ENCODE measurements around the gene KRT13. TPM values are rescaled to one million over a fixed set of nuclear protein-coding genes. Genes with fewer than 3 reads are reported as not detected.

The KRT13 gene
- total RNA-seq, 2 donors from 2014 or later: not detected

DNA sequence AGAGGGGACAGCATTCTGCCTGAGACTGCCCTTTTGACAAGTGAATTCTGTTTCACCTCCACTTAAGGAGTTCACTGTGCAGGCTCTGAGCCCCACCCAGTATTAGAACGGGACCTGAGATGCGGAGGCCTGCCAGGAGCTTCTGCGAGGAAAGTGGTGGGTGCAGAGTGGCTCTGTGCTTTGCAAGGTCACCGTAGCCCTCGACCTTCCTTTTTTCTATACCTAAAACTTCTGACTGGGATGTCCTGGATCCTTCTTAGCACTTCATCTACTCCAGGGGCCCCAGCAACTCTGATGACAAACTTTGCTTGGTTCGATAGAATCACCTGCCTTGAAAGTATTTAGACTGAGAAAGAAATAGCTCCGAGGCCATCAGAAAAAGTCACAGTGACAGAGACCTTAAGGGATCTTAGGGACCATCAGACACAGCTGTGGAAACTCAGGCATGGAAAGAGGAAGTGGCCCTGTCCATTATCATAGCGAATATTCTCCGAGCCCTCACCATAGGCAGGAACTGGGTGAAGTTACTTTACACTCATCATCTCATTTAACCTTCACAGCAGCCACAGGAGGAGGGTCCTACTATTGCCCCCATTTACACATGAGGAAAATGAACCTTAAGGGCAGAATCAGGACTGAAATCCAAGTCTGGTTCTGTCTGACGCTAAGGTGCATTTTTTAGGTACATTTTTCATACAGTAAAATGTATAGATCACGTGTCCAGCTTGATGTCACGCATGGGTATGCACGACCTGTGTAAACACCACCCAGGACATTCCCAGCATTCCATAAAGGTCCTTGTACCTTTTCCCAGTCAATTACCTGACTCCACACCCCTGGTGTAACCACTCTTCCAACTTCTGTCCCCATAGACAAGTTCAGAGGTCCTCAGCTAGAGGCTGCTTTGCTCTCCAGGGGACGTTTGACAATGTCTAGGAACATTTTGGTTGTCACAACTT, 676 bp upstream of the KRT13 start:
- no peaks in the 10 kb centered on the region for H3K36me3 Mint-ChIP-seq (ENCODE audit: low read depth)
- no peaks in the 10 kb centered on the region for H3K9me3 Mint-ChIP-seq
- no peak overlapping the region for H3K27ac Mint-ChIP-seq
- Histone ChIP-seq H3K9ac (ENCODE audit: extremely low read depth, low read length, poor library complexity, severe bottlenecking) (no peak overlapping the region), H3K4me3 (ENCODE audit: low read length) (no peak overlapping the region), H3K9me3 (ENCODE audit: control insufficient read depth, low read length) (no peaks in the 10 kb centered on the region), H3K27me3 (ENCODE audit: control insufficient read depth, insufficient read depth, low read length, poor library complexity, severe bottlenecking) (no peaks in the 10 kb centered on the region), H3K36me3 (ENCODE audit: control insufficient read depth, insufficient read depth, low read length) (no peaks in the 10 kb centered on the region), H3K27ac (ENCODE audit: low read depth, low read length) (no peak overlapping the region), H3K4me1 (ENCODE audit: control insufficient read depth, insufficient read depth, low read length) (no peaks in the 10 kb centered on the region)
- TF ChIP-seq, protein P1, sequence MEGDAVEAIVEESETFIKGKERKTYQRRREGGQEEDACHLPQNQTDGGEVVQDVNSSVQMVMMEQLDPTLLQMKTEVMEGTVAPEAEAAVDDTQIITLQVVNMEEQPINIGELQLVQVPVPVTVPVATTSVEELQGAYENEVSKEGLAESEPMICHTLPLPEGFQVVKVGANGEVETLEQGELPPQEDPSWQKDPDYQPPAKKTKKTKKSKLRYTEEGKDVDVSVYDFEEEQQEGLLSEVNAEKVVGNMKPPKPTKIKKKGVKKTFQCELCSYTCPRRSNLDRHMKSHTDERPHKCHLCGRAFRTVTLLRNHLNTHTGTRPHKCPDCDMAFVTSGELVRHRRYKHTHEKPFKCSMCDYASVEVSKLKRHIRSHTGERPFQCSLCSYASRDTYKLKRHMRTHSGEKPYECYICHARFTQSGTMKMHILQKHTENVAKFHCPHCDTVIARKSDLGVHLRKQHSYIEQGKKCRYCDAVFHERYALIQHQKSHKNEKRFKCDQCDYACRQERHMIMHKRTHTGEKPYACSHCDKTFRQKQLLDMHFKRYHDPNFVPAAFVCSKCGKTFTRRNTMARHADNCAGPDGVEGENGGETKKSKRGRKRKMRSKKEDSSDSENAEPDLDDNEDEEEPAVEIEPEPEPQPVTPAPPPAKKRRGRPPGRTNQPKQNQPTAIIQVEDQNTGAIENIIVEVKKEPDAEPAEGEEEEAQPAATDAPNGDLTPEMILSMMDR (conservative IDR thresholded peaks at IDR 0.05): no peak
- peaks cover 12% of the 10 kb centered on the region for H3K4me1 Mint-ChIP-seq
- 92% methylated on average over 12 to 14 of the region's 14 CpGs for WGBS, 2 experiments (ENCODE audit: insufficient coverage in 1 of 2, insufficient read length in 1 of 2)
- DNase-seq: no peak
- H3K4me3 Mint-ChIP-seq: no peak overlapping the region
- H3K27me3 Mint-ChIP-seq (ENCODE audit: insufficient read depth): no peaks in the 10 kb centered on the region

DNA sequence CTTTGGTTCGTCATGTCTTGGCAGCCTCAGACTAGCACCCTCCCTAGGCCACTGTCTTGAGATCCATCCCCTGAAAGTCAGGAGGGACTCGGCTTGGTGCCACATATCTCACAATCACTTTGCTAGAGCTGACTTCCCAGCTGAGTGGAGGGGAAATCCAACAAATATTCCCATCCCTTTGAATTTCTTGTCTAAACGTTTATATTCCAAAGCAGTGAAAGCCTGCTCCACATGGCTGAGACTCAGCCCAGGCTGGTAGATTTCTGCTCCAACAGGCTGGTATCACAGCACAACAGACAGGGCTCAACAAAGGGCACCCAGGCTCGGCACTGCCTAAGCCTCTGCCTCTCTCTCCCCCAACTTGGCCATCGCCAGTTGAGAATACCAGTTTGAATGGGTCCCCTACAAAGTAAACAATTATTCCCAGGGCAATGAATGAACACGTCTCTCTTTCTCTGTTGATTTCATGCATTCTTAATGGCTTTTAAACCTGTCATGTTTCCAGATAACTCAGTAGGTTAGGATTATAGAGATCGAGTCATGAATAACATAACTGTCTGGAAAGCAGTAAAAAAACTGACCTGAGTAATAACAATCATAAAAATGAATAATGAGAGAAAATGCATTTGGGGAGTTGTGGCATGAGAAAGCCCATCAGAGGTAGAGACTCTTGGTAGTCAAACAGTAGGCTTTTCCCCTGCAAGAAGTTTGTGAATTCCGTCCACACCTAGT, 1.0 kb downstream of the KRT13 start:
- no peaks in the 10 kb centered on the region for H3K36me3 Mint-ChIP-seq (ENCODE audit: low read depth)
- H3K27me3 Mint-ChIP-seq (ENCODE audit: insufficient read depth): peaks cover 3% of the 10 kb centered on the region
- H3K9me3 Mint-ChIP-seq: no peaks in the 10 kb centered on the region
- Histone ChIP-seq H3K36me3 (ENCODE audit: control insufficient read depth, insufficient read depth, low read length) (no peaks in the 10 kb centered on the region), H3K27me3 (ENCODE audit: control insufficient read depth, insufficient read depth, low read length, poor library complexity, severe bottlenecking) (no peaks in the 10 kb centered on the region), H3K4me1 (ENCODE audit: control insufficient read depth, insufficient read depth, low read length) (no peaks in the 10 kb centered on the region), H3K27ac (ENCODE audit: low read depth, low read length) (no peak overlapping the region), H3K4me3 (ENCODE audit: low read length) (no peak overlapping the region), H3K9me3 (ENCODE audit: control insufficient read depth, low read length) (no peaks in the 10 kb centered on the region), H3K9ac (ENCODE audit: extremely low read depth, low read length, poor library complexity, severe bottlenecking) (no peak overlapping the region)
- 85% methylated on average over 4 to 8 of the region's 8 CpGs for WGBS, 2 experiments (ENCODE audit: insufficient coverage in 1 of 2, insufficient read length in 1 of 2)
- H3K27ac Mint-ChIP-seq: no peak overlapping the region
- H3K4me3 Mint-ChIP-seq: no peak overlapping the region
- DNase-seq: no peak
- peaks cover 20% of the 10 kb centered on the region for H3K4me1 Mint-ChIP-seq
- TF ChIP-seq, protein P1 (conservative IDR thresholded peaks at IDR 0.05): no peak

- Histone ChIP-seq H3K27ac (ENCODE audit: low read depth, low read length) (no peak overlapping the region), H3K9me3 (ENCODE audit: control insufficient read depth, low read length) (no peaks in the 10 kb centered on the region), H3K4me1 (ENCODE audit: control insufficient read depth, insufficient read depth, low read length) (no peaks in the 10 kb centered on the region), H3K36me3 (ENCODE audit: control insufficient read depth, insufficient read depth, low read length) (no peaks in the 10 kb centered on the region), H3K4me3 (ENCODE audit: low read length) (no peak overlapping the region), H3K9ac (ENCODE audit: extremely low read depth, low read length, poor library complexity, severe bottlenecking) (no peak overlapping the region), H3K27me3 (ENCODE audit: control insufficient read depth, insufficient read depth, low read length, poor library complexity, severe bottlenecking) (no peaks in the 10 kb centered on the region)
- WGBS, 2 experiments (ENCODE audit: insufficient coverage in 1 of 2, insufficient read length in 1 of 2): 90 to 91% methylated on average over 3 to 9 of the region's 9 CpGs
- TF ChIP-seq, protein P1 (conservative IDR thresholded peaks at IDR 0.05): no peak
- Mint-ChIP-seq H3K27me3 (ENCODE audit: insufficient read depth) (peaks cover 3% of the 10 kb centered on the region), H3K9me3 (no peaks in the 10 kb centered on the region), H3K4me3 (no peak overlapping the region), H3K36me3 (ENCODE audit: low read depth) (no peaks in the 10 kb centered on the region), H3K4me1 (peaks cover 20% of the 10 kb centered on the region), H3K27ac (no peak overlapping the region)
- DNase-seq: no peak
These were observed 2.2 kb downstream of the KRT13 start for GRCh38 chr17:41503202-41503601.
